Fibroblast of skin of left biceps (primary cell): ENCODE measurements around the gene COL2A1.

Source experiments
- DNase-seq, 2 experiments: peaks; one replicate each; pipeline ENCODE4 v3.0.0-alpha.2; 2013; ENCODE audit warnings: low read depth in 2 of 2

Gene COL2A1

DNA sequence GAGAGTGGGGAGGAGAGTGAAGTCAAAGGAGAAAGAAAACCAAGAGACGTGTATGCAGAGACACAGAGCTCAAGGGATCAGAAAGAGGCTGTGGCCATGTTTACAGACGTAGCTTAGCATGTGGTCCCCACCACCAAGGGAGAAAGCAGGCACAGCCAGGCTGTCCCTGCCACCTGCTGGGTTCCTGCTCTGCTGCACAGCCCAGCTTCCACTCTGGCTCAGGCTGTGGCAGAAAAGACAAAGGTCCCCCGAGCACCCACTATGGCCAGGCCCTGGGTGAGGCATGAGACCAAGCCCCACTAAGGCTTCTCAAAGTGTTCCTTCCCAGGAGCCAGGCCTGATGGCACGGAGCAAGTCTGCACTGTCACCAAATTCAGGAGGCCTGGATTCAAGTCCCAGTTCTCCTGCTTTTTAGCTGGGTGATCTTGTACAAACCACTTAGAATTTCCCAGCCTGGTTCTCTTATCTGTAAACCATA is 25.9 kb upstream of the COL2A1 start:
- DNase-seq: no peak

- no peak for DNase-seq
These were observed 25.4 kb upstream of the COL2A1 start for GRCh38 chr12:48029491-48030172.

- no peak for DNase-seq
These were observed 24.5 kb upstream of the COL2A1 start for GRCh38 chr12:48028541-48029431.

DNA sequence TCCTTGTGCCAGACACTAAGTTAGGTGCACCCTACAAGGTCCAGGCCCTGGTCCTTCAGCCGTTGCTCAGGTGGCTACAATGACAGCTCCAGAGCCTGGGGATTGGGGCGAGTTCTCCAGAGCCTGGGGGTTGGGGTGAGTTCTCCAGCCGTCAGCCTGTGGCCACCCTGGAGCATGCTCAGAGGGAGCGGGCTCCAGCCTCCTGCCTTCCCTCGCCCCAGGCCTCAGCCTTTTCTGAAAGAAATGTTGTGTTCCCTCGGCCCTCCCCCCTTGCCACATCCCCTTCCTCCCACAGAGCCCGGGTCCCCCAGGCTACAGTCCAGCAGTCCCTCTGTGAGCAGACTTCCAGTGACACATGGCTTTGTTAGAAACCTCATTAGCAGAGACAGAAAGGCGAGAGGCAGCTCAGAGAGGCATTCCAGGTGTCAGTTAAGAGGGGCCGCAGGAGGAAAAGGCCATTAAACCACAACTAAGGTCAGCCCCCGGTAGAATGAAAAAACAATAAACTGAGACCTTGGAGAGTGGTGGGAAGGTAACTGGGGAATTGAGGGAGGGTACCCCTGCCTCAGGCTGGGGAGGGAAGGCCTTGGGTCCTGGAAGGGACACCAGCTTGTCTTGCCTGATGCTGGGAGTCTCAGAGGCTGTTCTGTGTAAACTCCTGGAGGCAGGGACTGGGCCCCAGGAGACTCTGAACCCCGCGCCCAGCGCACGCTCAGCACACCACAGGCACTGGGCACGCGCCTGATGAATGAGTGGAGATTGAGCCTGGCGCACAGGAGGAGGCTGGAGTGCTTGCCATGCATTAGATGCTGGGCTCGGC is 23.1 kb upstream of the COL2A1 start:
- DNase-seq: no peak

DNA sequence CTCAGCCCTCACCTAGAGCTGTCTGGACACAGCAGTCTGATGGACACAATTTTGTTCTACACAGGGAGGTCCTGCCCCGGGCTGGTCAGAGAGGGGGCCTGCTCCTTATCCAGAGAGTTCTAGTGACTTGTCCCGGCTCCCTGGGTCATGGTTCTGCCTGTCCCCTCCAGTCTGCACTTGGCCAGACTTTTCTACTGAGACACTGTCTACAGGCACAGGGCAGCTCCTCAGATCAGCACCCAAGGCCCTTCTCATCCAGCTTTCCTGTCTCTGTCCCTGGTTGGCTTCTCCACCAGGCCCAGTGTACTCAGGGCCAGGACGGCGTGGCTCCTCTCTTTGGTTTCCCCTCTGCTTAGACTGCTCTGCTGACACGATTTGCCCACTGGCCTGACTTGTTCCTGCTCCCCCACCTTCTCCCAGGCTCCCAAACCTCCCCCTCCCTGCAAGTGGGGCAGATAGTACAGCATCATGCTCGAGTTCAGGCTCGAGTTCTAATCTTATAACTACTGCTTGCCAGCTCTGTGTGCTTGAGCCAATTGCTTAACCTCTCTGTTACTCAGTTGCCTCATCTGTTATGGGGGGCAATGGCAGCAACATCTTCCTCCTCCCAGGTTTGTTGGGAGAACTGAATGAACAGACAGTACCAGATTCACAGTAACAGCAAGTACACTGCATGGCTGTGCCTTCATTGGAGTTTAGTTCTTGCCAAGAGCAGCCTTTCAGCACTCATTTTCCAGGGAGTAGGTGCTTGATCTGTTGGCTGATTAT is 22.0 kb upstream of the COL2A1 start:
- DNase-seq: no peak

DNA sequence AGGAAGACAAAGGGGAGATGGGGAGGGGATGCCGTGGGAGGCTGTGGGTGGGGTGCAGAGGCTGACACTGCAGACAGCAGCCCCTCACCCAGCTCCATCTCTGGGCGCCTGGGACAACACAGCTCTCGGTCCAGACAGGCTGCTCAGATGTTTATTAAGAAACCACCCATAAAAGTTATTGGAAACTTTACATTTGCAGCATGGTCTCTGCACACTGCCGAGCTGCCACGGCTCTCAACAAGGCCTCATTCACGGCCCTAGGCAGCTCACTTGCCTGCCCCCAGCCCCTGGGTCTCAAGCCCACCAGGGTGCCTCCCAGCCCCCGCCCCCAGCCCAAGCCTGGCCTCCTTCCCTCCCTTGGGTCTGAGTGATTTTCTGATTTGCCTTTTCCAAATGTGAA is 21.0 kb upstream of the COL2A1 start:
- DNase-seq: no peak

- DNase-seq: no peak
These were observed 20.5 kb upstream of the COL2A1 start for GRCh38 chr12:48024735-48025134.

GRCh38 chr12:48023386-48023785 is 19.1 kb upstream of the COL2A1 start:
- no peak for DNase-seq

DNA sequence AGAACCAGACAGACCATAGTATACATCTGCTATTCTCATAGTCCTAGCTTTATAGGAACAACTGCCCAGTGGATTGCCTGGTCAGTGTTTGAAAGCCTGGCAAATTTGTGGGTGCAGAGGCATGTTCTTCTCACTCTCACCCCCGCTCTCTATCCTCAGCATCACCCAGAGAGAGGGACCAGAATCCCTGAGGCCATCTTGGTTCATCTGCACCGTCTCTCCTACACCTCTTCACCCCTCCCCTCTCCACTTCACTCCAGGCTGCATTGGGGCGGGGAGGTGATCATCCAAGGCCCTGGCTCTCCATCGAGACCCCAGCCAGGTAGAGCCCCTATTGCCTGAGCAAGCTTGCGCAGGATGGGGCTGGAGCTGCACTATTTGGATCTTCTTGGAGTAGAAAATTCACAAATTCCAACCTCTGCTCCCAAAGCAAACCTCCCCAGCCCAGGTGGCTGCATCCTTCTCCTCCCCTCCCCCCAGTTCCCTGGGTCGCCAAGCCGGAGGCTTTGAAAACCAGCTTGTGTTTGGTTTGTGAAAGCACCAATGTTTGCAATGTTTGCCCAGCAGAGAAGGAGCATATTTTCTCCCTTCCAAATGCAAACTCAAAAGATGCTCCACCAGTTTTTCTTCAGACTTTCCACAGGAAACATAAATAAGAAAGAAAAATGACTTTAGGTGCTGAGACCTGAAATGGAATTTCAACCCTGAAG is 18.6 kb upstream of the COL2A1 start:
- DNase-seq: no peak

GRCh38 chr12:48022180-48022521 is 17.9 kb upstream of the COL2A1 start:
- no peak for DNase-seq

GRCh38 chr12:48021485-48022179 is 17.4 kb upstream of the COL2A1 start:
- DNase-seq: no peak

- no peak for DNase-seq
These were observed 15.5 kb upstream of the COL2A1 start for GRCh38 chr12:48019639-48020265.

- no peak for DNase-seq
These were observed 14.3 kb upstream of the COL2A1 start for GRCh38 chr12:48018618-48018995.

GRCh38 chr12:48017921-48018617 is 13.8 kb upstream of the COL2A1 start:
- no peak for DNase-seq

- DNase-seq: no peak
These were observed 13.2 kb upstream of the COL2A1 start for GRCh38 chr12:48017496-48017895.

GRCh38 chr12:48016373-48017020 is 12.2 kb upstream of the COL2A1 start:
- no peak for DNase-seq

- no peak for DNase-seq
These were observed 11.7 kb upstream of the COL2A1 start for GRCh38 chr12:48015954-48016353.

- no peak for DNase-seq
These were observed 10.9 kb upstream of the COL2A1 start for GRCh38 chr12:48015129-48015528.

DNA sequence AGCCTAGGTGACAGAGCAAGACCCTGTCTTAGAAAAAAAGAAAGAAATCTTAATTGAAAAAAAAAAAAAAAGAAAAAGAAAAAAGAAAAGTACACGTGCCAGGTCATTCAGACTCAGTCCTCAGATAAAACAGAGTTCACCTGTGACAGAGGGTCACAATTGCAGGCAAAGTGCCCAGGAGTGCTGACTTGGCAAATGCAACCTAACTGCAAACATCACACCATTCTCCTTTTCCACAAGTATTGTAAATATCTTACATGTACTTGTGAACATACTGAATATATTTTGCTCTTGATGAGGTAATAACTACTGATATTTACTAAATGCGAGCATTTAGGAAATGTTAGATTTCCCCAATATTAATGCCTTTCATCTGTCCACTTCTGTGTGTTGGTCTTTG is 9.0 kb upstream of the COL2A1 start:
- DNase-seq: no peak
